Bronchial epithelial cell (primary cell): ENCODE results near the gene HBG1. TPM values are rescaled to one million over a fixed set of nuclear protein-coding genes. Genes with fewer than 3 reads are reported as not detected.
"Not testable (repeated sequence)": the region's sequence is repeated elsewhere in the genome, so short reads cannot be mapped to it uniquely, and the experiment has no call there.

Experiments used
- DNase-seq: peaks from one replicate; pipeline ENCODE4 v3.0.0-alpha.2; 2010; ENCODE audit warnings: low read depth
- FAIRE-seq: peaks from 2 replicates; lab custom pipeline; 2011; peaks lifted over from hg19 to GRCh38; lab: Jason Lieb, UNC
- H3K27me3 ChIP-seq: 2 replicates; pipeline ENCODE4 v1.5.1; 2011; ENCODE audit warnings: low read length; ENCODE audit not compliant: control insufficient read depth, insufficient read depth
- H3K36me3 ChIP-seq: 2 replicates; pipeline ENCODE4 v1.5.1; 2011; ENCODE audit warnings: low read length; ENCODE audit not compliant: control insufficient read depth, insufficient read depth
- H3K4me3 ChIP-seq: 2 replicates; pipeline ENCODE4 v1.5.1; 2011; ENCODE audit warnings: mild to moderate bottlenecking, low read depth, low read length, control low read depth
- CTCF ChIP-seq: IDR thresholded peaks from 2 replicates; pipeline ENCODE4 v1.5.1; 2011; ENCODE audit warnings: mild to moderate bottlenecking, moderate library complexity, low read length, control low read depth, inconsistent platforms; ENCODE audit not compliant: insufficient read depth, severe bottlenecking
- total RNA-seq: library from RNA; depleted of rRNA; stranded (reverse); fragments of >200 nt; gene quantifications from 2 replicates; pipeline ENCODE4 v1.2.1, GENCODE V29; 2014

HBG1 gene
- not detected in 2 replicates for total RNA-seq

- H3K36me3 ChIP-seq, DNase-seq, H3K4me3 ChIP-seq, H3K27me3 ChIP-seq, FAIRE-seq: not testable (repeated sequence)
Measured at GRCh38 chr11:5249807-5250396, at the start of gene HBG1. HBG1 (minus strand) TSS chr11:5249857; CDS start chr11:5249804, 53 bp downstream.

GRCh38 chr11:5298451-5298850, 48.8 kb upstream of the HBG1 start:
- no peak overlapping the region for H3K4me3 ChIP-seq
- no peak for FAIRE-seq
- no peaks in the 10 kb centered on the region for H3K36me3 ChIP-seq
- no peaks in the 10 kb centered on the region for H3K27me3 ChIP-seq
- DNase-seq: no peak
- TF ChIP-seq CTCF: no peak

- no peak overlapping the region for H3K4me3 ChIP-seq
- FAIRE-seq: no peak
Measured at GRCh38 chr11:5297721-5298323, 48.2 kb upstream of the HBG1 start.

GRCh38 chr11:5294342-5294995, 44.8 kb upstream of the HBG1 start:
- not testable (repeated sequence) for H3K4me3 ChIP-seq, FAIRE-seq, DNase-seq, H3K36me3 ChIP-seq, H3K27me3 ChIP-seq

More at GRCh38 chr11:5297721-5298323, 48.2 kb upstream of the HBG1 start:
- no peak for TF ChIP-seq CTCF
- H3K36me3 ChIP-seq: no peaks in the 10 kb centered on the region
- no peak for DNase-seq
- H3K27me3 ChIP-seq: no peaks in the 10 kb centered on the region

GRCh38 chr11:5293028-5293427, 43.4 kb upstream of the HBG1 start:
- TF ChIP-seq CTCF: no peak
- no peak for FAIRE-seq
- DNase-seq: no peak
- no peaks in the 10 kb centered on the region for H3K36me3 ChIP-seq
- no peaks in the 10 kb centered on the region for H3K27me3 ChIP-seq
- no peak overlapping the region for H3K4me3 ChIP-seq

- FAIRE-seq (no peak), DNase-seq (peak; percentile 70)
- no peaks in the 10 kb centered on the region for H3K36me3 ChIP-seq
- H3K4me3 ChIP-seq: no peak overlapping the region
- H3K27me3 ChIP-seq: no peaks in the 10 kb centered on the region
- peak; percentile 80 for TF ChIP-seq CTCF
Measured at GRCh38 chr11:5291207-5291838, 41.7 kb upstream of the HBG1 start.
